Hepatocyte (in vitro differentiated cells): ENCODE measurements around the gene OCIAD1.

Source experiments
- EZH2 ChIP-seq: fragments of 200-600 bp; sonication (generic); IDR thresholded peaks from 2 replicates; pipeline ENCODE4 v1.6.1; 2016; ENCODE audit warnings: antibody characterized with exemption, mild to moderate bottlenecking, borderline replicate concordance
- EZH2phosphoT487 ChIP-seq: fragments of 200-600 bp; sonication (generic); IDR thresholded peaks from one replicate; pipeline ENCODE4 v1.6.1; 2018; ENCODE audit warnings: antibody characterized with exemption, mild to moderate bottlenecking, low read depth, moderate library complexity; ENCODE audit not compliant: unreplicated experiment, severe bottlenecking
- TF ChIP-seq, protein P1 (sequence below): fragments of 200-600 bp; sonication (generic); IDR thresholded peaks from 2 replicates; pipeline ENCODE4 v1.5.1; 2016; ENCODE audit warnings: antibody characterized with exemption, mild to moderate bottlenecking; ENCODE audit not compliant: poor library complexity

DNA sequence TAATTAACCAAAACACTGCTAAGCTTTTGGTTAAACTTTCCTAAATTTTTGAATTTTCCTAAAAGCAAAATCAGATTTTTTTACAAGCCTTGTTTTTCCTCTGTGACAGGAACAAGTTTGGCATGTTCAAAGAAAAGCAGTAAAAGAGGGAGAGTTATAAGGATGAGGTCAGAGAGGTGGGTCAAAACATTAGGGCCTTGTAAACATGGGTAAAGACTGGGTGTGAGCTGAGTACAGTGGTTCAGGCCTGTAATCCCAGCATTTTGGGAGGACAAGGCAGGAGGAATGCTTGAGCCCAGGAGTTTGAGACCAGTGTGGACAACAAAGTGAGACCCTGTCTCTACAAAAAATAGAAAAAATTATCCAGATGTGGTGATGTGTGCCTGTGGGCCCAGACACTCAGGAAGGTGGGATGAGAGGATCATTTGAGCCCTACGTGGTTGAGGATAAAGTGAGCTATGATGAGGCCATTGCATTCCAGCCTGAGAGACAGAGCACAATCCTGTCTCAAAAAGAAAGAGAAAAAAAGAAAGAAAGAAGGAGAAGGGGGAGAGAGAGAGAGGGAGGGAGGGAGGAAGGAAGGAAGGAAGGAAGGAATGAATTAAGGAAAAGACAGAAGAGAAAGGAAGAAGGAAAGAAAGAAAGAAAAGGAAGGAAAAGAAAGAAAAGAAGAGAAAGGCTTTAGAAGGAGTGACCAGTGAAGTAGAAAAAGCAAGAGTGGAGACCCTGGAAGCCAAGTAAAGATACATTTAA is 33.8 kb upstream of the OCIAD1 start:
- TF ChIP-seq, protein P1, sequence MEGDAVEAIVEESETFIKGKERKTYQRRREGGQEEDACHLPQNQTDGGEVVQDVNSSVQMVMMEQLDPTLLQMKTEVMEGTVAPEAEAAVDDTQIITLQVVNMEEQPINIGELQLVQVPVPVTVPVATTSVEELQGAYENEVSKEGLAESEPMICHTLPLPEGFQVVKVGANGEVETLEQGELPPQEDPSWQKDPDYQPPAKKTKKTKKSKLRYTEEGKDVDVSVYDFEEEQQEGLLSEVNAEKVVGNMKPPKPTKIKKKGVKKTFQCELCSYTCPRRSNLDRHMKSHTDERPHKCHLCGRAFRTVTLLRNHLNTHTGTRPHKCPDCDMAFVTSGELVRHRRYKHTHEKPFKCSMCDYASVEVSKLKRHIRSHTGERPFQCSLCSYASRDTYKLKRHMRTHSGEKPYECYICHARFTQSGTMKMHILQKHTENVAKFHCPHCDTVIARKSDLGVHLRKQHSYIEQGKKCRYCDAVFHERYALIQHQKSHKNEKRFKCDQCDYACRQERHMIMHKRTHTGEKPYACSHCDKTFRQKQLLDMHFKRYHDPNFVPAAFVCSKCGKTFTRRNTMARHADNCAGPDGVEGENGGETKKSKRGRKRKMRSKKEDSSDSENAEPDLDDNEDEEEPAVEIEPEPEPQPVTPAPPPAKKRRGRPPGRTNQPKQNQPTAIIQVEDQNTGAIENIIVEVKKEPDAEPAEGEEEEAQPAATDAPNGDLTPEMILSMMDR: no peak
- TF ChIP-seq EZH2phosphoT487 (no peak), EZH2 (no peak)
